Astrocyte of the spinal cord (primary cell): ENCODE data around the gene BAZ2B.

Source experiments
- DNase-seq: peaks from one replicate; pipeline ENCODE4 v3.0.0; 2011; ENCODE audit warnings: low read depth, low spot score
- H3K4me3 ChIP-seq: 2 replicates; pipeline ENCODE4 v1.5.1; 2011; ENCODE audit warnings: low read depth, mild to moderate bottlenecking, low read length, moderate library complexity
- in situ Hi-C: cut with HindIII; loops from 2 replicates; pipeline ENCODE4 v1.10.0; 2017; ENCODE audit warnings: low sequenced_read_pairs
- TF ChIP-seq, protein P1 (sequence below): IDR thresholded peaks from 2 replicates; pipeline ENCODE4 v1.5.1; 2012; ENCODE audit warnings: low read depth, mild to moderate bottlenecking, low read length, inconsistent platforms

BAZ2B gene

DNA sequence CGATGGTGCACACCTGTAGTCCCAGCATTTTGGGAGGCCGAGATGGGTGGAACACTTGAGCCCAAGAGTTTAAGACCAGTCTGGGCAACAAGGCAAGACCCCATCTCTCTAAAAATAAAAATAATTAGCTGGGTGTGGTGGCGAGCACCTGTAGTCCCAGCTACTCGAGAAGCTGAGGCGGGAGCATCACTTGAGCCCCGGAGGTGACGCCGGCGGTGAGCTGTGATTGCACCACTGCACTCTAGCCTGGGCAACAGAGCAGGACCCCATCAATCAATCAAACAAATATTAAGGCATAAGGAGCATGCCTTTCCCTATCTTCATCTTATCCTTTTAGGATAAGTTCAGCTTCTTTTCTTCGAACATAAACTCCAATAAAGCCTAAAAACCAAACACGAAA is 330.9 kb downstream of the BAZ2B start:
- in situ Hi-C loops, result no loop called here

DNA sequence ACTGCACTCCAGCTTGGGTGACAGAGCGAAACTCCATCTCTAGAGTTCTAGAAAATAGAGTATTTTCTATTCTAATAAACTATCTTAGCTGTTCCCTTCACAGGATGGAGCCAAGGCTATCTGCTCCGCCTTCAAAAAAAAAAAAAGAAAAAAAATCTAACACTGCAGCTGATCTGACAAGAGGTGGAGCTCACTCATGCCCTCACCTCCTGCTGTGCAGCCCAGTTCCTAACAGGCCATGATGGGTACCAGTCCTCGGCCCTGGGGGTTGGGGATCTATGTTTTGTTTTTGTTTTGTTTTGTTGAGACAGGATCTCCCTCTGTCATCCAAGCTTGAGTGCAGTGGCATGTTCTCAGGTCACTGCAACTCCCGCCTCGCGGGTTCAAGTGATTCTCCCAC is 332.8 kb downstream of the BAZ2B start:
- DNase-seq, result no peak
- TF ChIP-seq, protein P1, sequence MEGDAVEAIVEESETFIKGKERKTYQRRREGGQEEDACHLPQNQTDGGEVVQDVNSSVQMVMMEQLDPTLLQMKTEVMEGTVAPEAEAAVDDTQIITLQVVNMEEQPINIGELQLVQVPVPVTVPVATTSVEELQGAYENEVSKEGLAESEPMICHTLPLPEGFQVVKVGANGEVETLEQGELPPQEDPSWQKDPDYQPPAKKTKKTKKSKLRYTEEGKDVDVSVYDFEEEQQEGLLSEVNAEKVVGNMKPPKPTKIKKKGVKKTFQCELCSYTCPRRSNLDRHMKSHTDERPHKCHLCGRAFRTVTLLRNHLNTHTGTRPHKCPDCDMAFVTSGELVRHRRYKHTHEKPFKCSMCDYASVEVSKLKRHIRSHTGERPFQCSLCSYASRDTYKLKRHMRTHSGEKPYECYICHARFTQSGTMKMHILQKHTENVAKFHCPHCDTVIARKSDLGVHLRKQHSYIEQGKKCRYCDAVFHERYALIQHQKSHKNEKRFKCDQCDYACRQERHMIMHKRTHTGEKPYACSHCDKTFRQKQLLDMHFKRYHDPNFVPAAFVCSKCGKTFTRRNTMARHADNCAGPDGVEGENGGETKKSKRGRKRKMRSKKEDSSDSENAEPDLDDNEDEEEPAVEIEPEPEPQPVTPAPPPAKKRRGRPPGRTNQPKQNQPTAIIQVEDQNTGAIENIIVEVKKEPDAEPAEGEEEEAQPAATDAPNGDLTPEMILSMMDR, result no peak
- in situ Hi-C loops, result no loop called here
- H3K4me3 ChIP-seq, result no peak overlapping the region

More for the DNA sequence above, 330.9 kb downstream of the BAZ2B start:
- TF ChIP-seq, protein P1, result no peak
- DNase-seq, result no peak
- peak overlapping the region; percentile 79 for H3K4me3 ChIP-seq

DNA sequence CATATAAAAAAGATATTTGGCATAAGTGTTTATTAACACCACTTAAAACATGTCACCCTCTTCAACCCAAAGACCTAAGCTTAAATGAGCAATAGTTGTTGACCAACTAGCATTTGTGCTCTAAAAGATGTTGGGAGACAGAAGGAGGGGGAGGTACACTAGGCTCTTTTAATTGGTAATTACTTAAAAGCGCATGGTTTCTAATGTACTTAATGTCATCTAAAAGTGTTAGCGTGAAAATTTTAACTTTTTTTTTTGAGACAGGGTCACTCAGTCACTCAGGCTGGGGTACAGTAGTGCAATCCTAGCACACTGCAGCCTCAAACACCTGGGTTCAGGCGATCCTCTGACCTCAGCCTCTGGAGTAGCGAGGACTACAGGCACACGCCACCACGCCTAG is 335.3 kb downstream of the BAZ2B start:
- no peak for DNase-seq
- H3K4me3 ChIP-seq, result no peak overlapping the region
- TF ChIP-seq, protein P1, result no peak
- in situ Hi-C loops, result no loop called here

DNA sequence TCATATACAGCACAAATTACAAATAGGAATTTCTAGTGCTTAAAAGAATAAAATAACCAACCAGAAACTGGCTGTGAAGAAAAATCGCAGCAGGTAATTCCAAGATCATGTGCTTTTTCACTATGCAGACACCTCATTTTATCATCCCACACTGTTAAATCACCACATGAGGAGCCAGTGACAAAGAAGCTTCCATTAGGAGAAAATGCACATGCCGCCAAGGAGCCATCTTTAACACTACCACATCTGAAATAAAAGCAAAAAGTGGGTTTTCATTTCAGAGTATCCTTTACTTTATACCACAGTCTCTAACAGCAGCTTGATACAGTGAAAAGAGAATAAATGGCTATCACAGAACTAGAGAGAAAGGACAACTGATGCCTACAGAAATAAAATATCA is 336.6 kb downstream of the BAZ2B start:
- H3K4me3 ChIP-seq, result no peak overlapping the region
- TF ChIP-seq, protein P1, result no peak
- DNase-seq, result no peak
- in situ Hi-C loops, result no loop called here

DNA sequence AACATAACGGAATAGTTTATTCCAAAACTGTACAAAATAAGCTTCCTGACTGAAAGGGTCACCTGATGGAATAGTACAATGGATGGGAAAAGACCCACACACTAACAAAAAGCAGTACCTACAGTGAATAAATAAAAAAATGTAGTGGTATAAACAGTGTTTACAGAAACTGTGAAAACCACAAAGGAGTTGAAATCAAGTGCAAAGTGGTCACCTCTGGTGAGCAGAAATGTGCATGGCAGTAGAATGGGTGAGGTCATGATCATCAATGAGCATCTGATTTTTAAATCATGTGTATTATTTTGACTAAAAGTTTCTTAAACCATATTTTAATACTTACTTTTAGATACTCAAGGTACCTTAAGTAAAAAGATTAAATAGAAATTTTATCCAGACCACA is 341.2 kb downstream of the BAZ2B start:
- TF ChIP-seq, protein P1, result no peak
- DNase-seq, result no peak
- in situ Hi-C loops, result no loop called here
- no peak overlapping the region for H3K4me3 ChIP-seq

DNA sequence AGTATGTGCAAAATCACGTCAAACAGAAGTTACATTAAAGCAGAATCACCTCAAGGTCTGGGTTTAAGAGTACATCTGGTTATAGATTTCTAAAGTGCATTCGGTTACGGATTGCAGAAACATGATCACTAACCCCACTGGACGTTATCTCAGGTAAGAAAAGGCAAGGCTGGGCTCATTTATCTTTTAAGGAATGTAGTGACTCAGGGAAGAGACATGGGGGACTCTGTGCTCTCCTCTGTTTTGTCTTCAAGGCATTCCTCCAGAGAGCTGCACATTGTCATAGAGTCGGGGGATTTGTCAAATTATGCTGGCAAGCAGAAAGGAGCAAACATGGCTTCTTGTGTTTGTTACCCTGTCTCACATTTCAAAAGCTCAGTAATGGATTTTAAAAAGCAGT is 344.2 kb downstream of the BAZ2B start:
- no peak overlapping the region for H3K4me3 ChIP-seq
- no peak for DNase-seq
- TF ChIP-seq, protein P1, result no peak
- in situ Hi-C loops, result no loop called here
